GM18511 (cell line): ENCODE measurements around the gene TMEM259.

Experiments
- ATAC-seq: cut with Tn5 transposase; IDR thresholded peaks from one replicate; pipeline ENCODE4 v1.9.1; 2021; ENCODE audit warnings: mild to moderate bottlenecking, moderate library complexity; ENCODE audit not compliant: unreplicated experiment

Gene TMEM259

DNA sequence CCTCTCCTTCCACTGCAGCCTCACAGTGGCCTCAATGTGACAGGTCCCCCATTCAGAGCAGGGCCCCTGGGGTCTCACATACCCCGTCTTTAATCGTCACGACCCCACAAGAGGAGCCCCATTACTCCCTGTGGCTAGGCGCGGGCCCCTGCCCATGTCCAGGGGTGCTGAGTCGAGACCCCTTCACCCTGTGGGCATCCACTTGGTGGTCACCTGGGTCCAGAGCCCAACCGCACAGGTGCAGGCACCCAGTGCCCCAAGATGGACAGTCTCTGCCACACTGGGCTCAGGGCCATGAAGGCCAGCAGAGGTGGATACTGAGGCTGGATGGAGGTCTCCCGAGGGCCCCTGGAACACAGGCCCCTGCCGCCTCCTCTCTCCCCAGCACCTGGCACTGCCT is 3.0 kb downstream of the TMEM259 start:
- ATAC-seq, result no peak

DNA sequence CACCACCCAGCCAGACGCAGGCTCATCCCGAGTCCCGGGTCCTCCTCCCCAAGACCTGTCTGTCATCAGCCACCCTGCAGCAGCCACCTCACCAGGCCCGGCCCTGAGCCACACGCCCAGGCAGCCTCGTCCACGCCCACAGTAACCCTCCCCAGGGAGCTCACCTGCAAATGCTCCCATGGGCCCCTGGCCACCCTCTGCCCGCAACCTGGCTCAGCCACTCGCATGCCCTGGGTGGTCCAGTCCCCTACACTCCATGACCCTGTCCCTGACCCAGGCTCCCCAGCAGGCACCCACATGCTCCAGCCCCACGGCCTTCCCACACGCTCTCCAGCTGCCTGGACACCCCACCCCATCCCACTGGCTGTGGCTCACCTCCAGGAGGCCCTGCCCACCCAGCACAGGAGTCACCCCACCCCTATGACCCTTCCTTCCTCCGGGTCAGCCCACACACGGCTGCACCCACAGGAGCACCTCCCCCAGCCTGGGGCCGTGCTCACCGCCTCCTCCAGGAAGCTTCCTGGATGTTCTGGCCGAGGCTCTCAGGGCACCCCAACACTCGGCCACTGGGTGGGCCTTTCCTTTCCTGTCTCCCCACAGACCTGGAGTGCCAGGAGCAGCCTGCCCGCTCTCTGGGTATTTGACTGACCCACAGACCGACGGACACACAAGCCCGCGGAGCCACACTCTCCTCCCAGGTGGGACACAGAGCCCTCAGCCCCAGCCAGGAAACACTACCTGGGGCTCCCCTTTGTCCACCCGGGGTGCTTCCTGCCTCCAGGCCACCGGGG is 3.6 kb downstream of the TMEM259 start:
- no peak for ATAC-seq

DNA sequence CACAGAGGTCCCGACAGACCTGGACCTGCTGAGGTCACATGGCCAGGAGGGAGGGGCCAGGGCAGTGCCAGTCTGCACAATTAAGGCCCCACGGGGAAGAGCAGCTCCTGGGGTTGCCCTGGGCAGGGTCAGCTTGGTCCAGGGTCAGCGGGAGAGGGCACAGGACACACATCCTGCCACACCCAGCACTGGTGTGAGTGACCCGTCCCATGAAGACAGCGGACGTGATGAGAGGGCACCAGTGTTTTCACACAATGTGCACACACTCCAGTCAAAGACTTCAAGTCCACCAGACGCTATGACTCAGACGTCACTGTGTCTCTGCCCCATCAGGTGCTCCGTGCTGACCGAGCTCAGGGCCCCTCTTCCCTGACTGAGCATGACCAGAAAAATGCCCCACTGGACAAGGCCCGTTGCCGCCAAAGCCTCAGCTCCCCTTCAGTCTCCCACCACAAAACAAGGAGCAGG is 4.2 kb downstream of the TMEM259 start:
- no peak for ATAC-seq

DNA sequence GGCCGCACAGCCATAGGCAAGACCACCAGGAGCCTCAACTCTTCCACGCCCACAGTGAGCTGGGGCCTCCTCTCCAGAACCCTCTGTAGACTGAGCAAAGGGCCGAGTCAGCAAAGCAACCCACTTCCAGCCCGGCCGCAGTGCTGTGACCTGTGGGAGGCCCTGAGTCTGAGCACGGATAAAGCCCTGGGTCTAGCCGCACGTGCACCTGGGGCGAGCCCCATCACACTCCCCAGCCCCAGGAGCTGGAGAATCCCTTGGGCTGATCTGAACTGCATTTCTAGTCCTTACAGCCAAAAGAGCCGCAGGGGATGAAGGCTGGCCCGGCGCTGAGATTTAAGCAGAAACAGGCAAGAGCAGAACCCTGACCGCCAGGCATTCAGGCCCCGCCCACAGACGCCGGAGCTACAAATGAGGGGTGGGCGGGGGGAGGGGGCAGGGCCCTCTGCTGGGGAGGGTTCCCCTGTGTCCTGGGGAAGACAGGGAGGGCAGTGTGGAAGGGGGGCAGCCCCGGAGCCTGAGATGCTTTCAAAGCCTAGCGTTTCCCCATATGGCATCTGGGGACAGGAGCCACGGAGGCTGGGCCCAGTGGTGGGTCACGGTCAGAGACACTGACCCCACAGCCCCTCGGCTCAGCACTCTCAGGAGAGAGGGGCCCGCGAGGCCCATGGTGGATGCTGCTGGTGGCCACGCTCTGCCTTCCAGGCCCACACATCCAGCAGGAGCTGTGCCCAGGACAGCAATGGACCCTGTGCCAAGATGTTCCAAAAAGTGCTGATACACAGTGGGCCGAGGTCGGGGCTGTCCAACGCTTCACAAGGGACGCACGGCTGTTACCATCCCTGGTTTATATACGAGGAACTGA is 4.9 kb downstream of the TMEM259 start:
- no peak for ATAC-seq

DNA sequence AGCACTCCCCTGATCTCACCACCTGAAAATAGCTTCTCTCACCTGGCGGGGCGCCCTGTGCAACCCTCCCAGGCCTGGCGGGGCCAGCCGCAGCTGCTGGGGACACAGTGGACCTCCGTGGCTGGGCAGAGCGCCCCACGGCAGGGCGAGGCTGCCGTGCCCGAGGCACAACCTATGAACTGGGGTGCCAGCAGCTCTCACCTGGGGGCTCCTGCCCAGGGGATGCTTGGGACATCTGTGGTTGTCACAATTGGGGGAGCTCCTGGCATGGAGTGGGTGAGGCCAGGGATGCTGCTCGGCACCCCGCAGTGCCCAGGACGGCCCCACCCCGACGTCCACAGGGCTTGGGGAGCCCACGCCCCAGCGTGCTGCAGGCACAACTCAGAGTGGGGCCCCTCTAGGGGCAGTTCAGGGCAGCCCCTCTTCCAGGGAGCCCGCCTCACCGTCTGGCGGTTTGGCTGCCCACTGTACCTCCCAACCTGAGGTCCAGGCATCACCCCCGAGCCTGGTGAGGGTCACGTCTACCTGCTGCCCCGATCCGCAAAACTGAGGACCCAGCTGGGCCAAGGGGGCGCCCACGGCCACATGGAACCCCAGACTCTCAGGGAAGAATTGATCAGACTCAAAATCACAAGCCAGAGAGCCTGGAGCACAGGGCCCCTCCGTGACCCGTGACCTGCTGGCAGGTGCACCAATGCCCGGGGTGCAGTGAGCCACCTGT is 5.7 kb downstream of the TMEM259 start:
- ATAC-seq, result no peak

DNA sequence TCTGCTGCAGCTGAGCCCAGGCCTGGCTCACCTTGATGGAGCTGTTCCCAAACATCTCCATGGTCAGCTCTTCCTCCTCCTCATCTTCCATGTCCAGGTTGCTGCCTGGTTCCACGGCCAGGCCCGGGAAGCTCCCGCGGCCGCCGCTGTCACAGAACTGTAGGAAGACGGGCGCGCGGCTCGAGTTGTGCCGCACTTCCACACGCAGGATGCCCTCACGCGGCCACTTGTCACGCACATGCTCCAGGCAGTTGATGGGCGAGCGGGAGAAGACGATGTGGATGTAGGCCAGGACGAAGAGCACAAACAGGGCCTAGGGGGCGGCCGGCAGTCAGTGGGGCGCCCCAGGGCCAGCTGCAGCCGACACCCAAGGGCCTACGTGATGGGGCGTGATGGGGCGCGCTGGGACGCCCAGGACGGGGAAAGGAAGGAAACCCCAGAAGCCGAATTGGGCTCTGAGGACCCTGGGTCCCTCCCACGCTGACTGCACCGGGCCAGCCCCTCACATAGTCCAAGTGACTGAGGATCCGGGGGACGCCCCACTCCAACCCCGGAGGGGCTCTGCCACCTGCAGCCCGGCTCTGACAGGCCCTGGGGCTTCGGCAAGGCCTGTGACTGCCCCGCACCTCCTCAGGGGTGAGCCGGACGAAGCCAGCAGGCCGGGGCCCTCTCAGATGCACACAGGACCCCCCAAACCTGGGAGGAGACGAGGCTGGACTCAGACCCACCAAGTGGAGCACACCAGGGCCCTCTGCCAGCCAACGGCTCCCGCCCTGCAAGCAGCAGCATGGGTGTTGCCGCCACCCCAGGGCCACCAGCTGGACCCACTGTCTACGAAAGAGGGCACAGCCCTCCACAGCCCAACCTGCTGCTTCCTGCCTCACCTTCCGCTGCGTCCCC is 6.5 kb downstream of the TMEM259 start:
- no peak for ATAC-seq

DNA sequence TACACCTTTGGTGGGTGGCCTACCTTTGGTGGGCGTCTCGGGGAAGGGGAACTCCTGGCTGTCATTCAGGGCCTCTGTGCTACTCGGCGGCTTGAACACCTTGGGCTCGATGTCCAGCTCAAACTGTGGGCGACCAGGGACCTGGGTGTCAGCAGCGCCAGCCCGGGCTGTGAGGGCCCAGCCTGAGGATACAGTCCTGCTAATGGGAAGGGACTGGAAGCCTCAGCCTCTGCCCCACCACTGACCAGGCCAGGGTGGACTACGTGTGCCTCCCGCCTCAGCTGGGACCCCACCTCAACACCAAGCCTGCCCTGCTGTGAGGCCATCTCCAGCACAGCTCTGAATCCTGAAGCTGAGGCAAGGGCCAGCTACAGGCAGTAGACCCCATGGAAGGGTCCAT is 7.7 kb downstream of the TMEM259 start:
- ATAC-seq, result no peak

DNA sequence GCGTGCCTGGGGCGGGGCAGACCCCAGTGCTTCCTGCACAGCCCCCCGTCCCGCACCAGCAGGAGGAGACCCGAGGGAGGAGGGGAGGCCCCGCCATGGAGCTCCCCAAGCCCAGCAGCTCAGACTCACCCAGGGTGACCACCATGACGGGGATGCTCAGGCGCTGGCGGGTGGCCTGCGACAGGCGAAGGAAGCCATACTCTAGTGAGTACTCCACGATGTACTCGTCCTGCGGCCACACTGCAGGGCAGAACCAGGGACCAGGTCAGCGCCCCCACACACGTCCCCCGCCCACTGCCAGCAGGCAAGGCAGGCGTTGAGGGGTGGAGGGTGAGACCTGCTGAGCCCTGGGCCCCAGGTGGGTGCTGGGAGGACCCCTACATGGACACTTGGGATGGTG is 8.6 kb downstream of the TMEM259 start:
- no peak for ATAC-seq

DNA sequence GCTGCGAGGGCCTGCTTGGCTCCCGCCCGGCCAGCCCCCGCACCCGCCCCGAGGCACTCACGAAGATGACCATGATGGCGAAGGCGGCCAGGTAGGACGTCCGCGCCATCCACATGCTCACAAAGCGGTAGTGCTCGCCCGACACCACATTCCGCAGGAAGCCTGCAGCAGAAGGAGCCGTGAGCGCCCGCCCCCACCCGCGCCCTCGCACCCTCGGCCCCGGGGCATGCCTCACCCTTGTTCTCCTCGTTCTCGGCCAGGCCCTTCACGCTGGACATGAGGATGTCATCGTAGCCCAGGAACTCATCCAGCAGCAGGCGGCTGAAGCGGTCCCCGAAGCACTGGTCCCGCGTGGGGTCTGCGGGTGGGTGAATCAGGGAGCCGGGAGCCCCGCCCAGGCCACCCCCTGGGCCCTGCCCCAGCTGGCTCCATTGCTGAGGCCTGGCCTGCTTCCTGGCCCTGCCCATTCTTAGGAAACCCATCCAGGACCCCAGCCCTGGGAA is 9.0 kb downstream of the TMEM259 start:
- ATAC-seq, result no peak

DNA sequence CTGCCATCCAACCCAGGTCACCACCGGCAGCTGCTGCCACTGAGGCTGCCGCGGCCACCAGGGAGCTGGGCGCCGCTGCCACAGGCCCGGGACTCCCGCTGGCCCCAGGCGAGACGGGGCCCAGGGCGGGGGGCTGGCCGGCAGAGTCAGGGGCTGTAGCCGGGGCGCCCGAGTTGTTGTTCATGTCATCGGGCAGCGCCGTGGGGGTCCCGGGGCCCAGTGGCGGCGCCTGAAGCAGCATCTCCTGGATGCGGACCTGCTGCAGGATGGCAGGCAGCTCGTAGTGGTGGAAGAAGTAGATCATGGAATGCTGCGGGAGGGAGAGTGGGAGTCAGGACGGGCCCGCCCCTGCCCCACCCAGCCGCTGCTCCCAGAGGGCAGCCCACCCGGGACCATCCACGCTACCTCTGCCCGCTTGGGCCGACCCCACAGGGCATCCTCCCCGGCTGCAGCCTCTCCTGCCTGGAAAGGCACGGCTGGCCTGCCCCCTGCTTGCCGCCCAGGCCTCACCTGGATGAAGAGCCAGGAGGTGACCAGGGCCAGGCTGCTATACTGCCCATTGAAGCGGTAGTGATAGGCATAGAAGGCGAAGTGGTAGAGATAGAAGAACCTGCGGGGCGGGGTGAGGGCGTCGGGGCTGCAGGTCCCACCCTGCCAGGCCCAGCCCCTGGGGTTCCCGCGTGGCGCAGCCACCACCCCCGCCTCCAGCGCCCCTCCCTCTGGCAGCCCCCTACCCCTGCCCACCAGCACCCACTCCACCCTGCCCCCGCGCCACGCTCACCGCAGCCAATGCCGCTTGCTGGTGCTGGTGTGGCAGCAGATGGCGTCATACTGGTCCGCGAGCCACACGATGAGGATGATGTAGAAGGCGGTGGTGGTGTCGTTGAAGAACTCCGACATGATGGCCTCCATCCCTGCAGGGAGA is 10.1 kb downstream of the TMEM259 start:
- ATAC-seq, result no peak

DNA sequence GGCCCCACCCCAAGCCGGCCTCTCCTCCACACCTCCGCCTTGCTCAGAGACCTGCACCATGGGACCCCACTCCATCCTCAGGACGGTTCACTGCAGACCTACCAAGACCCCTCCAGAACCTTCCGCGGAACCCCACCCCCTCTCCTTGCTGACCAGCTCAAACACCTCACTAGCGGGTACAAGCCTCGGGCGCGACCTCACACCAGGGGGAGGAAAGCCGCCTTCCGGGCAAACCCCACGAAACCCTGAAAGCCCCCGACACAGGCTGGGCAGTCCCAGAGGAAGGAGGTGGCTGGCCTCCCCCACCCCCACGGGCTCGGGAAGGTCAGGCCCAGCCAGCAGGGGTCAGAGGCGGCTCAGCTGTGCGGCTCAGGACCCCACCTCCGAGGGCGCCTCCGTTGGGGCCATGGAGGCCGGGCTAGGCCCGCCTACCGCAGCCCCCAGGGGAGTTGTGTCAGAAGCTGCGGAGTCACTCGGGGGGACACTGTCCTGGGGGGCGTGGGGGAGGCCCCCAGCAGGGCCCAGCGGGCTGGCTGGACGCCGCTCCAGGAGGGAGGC is 10.9 kb downstream of the TMEM259 start:
- ATAC-seq, result no peak

DNA sequence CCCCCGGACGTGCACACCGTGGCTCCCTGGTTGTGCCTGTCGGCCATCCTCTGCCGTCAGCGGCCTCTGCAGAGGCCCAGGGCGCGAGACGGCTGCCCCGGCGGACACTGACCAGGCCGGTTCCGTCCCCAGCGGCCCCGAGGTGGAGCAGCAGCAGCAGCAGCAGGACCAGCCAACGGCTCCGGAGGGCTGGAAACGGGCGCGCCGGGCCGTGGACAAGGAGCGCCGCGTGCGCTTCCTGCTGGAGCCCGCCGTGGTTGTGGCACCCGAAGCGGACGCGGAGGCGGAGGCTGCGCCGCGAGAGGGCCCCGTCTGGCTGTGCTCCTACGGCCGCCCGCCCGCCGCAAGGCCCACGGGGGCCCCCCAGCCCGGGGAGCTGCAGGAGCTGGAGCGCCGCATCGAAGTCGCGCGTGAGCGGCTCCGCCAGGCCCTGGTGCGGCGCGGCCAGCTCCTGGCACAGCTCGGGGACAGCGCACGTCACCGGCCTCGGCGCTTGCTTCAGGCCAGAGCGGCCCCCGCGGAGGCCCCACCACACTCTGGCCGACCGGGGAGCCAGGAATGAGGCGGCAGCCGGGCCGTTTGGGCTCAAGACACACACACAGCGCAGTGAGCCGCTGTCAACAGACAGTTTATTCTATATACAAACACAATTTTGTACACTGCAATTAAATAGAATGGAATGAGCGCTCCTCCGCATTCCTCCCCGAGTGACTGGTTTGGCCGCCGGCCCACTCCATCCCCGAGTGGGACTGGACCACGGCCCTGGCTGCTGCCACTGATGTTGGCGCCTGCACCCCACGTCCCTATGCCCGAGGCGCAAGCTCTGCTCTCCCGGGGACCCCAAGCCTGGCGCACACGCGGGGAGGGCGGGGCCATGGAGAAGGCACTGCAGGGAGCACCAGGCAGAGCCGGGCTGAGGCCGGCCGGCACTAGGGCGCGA is 11.6 kb downstream of the TMEM259 start:
- no peak for ATAC-seq

DNA sequence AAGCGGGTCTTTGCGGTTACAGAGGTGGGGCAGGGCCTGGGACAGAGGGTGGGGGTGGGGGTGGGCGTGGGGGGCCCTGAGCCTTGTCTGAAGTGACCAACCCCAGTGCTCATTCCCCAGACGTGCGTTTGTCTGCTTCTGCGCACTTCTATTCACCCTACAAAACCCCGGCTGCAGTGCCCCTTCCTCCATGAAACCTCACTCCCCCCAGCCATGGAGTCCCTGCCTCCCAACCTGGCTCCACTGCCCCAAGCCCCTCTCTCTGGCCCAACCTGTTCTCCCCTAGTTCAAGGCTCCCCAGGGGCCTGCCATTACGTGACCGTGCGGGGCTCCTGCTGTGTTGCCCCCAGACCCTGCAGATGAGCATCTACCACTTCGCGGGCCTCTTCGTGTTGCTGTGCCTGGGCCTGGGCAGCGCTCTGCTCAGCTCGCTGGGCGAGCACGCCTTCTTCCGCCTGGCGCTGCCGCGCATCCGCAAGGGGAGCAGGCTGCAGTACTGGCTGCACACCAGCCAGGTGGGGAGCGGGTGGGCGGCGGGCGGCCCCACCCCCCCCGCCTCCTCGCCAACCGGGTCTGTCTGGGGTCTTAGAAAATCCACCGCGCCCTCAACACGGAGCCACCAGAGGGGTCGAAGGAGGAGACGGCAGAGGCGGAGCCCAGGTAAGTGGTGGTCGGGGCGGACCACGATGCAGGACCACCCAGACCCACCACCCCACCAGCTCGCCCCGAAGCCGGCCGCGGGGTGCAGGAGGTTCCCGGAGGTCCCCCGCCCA is 12.5 kb downstream of the TMEM259 start:
- no peak for ATAC-seq

DNA sequence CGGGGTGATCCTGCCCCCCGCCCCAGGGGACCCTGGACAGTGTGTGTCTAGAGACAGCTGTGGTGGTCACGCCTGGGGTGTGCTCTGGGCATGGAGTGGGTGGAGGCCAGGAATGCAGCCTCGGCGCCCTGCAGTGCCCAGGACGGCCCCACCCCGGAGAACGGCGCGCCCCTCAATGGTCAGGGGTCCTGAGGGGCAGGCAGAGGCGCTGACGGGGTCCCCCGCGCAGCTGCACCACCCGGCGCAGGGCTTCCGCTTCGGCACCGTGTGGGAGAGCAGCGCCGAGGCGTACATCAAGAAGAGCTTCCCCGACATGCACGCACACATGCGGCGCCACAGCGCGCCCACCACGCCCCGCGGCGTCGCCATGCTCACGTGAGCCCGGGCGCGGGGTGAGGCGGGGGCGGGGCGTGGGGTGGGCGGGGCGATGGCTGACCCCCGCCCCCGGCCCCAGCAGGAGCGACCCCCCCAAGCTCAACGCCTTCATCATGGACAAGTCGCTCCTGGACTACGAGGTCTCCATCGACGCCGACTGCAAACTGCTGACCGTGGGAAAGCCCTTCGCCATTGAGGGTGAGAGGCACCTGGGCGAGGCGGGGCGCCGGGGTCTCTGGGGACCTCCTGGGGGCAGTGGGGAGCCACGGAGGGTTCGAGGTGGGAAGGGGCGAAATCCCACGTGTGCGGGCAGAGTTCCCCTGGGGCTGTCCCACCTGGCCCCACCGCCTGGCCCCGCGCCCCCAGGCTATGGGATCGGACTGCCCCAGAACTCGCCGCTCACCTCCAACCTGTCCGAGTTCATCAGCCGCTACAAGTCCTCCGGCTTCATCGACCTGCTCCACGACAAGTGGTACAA is 13.3 kb downstream of the TMEM259 start:
- ATAC-seq, result no peak

DNA sequence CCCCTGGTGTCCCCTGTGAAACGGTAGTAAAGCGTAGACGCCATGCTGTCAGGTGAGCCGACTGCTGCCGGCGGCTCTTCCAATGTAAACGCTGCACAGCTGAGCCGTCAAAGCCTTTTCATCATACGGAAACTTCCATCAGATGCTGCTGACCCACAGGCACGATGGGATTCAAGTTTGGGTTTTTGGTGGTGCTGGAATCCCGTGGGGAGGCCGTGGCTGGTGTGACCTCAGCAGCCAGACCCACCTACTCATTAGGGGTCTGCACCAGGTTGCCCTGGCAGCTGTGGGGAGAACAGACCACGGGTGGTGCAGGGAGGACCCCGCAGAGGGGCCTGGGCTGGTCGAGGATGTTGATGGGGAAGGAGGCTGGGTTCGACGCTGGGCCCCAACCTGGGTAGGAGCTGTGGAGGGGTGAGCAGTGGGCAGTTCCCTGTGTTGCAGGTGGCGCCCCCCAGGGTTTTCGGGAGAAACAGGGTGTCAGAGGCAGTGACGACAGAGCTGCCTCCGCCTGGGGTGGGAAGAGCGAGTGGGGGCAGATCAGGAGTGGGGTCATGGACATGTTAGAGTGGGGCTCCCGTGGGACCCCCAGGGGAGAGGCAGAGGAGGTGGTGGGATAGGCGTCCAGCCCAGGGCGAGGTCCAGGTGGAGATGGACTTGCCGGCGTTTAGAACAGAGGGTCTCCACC is 14.1 kb downstream of the TMEM259 start:
- ATAC-seq, result no peak
